NCI-H510A treated with DMSO at 0.1 percent for 48 hours (cell line): ENCODE data around the gene IL1RAP.

Source experiments
- DNase-seq: peaks from one replicate; lab custom pipeline; 2025; lab: John Stamatoyannopoulos, UW

Gene IL1RAP

GRCh38 chr3:190577225-190577624, 63.3 kb downstream of the IL1RAP start:
- DNase-seq: no peak

GRCh38 chr3:190579514-190580137, 65.7 kb downstream of the IL1RAP start:
- DNase-seq: no peak

GRCh38 chr3:190580417-190580816, 66.5 kb downstream of the IL1RAP start:
- DNase-seq: no peak

GRCh38 chr3:190581041-190581541, 67.2 kb downstream of the IL1RAP start:
- DNase-seq: no peak

GRCh38 chr3:190582667-190583066, 68.8 kb downstream of the IL1RAP start:
- DNase-seq: no peak

- no peak for DNase-seq
Observed at GRCh38 chr3:190585805-190586630, 72.1 kb downstream of the IL1RAP start.

GRCh38 chr3:190586631-190587011, 72.7 kb downstream of the IL1RAP start:
- DNase-seq: no peak

GRCh38 chr3:190588570-190588969, 74.7 kb downstream of the IL1RAP start:
- DNase-seq: no peak

GRCh38 chr3:190589326-190589725, 75.4 kb downstream of the IL1RAP start:
- DNase-seq: no peak

GRCh38 chr3:190591080-190591479, 77.2 kb downstream of the IL1RAP start:
- peak; percentile 80 for DNase-seq

GRCh38 chr3:190593075-190593474, 79.2 kb downstream of the IL1RAP start:
- DNase-seq: no peak

GRCh38 chr3:190594171-190594570, 80.3 kb downstream of the IL1RAP start:
- no peak for DNase-seq

GRCh38 chr3:190595179-190595795, 81.4 kb downstream of the IL1RAP start:
- DNase-seq: no peak

GRCh38 chr3:190595807-190596206, 81.9 kb downstream of the IL1RAP start:
- DNase-seq: no peak

- no peak for DNase-seq
Observed at GRCh38 chr3:190596349-190597285, 82.7 kb downstream of the IL1RAP start.

GRCh38 chr3:190597291-190597690, 83.4 kb downstream of the IL1RAP start:
- no peak for DNase-seq

- DNase-seq: no peak
Observed at GRCh38 chr3:190601622-190602021, 87.7 kb downstream of the IL1RAP start.

GRCh38 chr3:190605385-190605784, 91.5 kb downstream of the IL1RAP start:
- no peak for DNase-seq

- no peak for DNase-seq
Observed at GRCh38 chr3:190606596-190606995, 92.7 kb downstream of the IL1RAP start.

- no peak for DNase-seq
Observed at GRCh38 chr3:190607021-190607420, 93.1 kb downstream of the IL1RAP start.

GRCh38 chr3:190608850-190609589, 95.1 kb downstream of the IL1RAP start:
- DNase-seq: no peak
